Measurements from ENCODE around the gene ADAMTS14.

ADAMTS14 gene

DNA sequence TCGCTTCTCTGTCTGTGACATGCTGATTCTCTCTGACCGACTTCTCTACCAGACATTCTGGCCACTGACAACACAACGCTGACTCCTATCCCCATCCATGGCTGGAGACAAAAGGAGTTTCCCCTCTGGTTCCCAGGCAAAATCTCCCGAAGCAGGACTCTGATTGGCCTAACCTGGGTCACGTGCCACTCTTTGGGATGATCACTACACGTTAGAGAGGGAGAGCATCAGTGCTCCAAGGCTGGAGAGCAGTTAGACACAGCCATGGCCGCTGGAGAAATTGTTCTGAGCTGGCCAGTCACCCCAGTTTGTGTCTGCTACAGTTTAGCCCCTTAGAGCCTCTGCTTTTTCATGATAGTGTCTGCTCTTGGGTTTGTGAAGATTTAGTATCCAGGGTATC lies 38.9 kb downstream of the ADAMTS14 start:
- TF ChIP-seq, protein P1, sequence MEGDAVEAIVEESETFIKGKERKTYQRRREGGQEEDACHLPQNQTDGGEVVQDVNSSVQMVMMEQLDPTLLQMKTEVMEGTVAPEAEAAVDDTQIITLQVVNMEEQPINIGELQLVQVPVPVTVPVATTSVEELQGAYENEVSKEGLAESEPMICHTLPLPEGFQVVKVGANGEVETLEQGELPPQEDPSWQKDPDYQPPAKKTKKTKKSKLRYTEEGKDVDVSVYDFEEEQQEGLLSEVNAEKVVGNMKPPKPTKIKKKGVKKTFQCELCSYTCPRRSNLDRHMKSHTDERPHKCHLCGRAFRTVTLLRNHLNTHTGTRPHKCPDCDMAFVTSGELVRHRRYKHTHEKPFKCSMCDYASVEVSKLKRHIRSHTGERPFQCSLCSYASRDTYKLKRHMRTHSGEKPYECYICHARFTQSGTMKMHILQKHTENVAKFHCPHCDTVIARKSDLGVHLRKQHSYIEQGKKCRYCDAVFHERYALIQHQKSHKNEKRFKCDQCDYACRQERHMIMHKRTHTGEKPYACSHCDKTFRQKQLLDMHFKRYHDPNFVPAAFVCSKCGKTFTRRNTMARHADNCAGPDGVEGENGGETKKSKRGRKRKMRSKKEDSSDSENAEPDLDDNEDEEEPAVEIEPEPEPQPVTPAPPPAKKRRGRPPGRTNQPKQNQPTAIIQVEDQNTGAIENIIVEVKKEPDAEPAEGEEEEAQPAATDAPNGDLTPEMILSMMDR (IDR thresholded peaks at IDR 0.05; ENCODE audit: control extremely low read depth, extremely low read depth, low read depth, missing control alignments): no peak
- CTCF ChIA-PET: no interaction called here
- DNase-seq (ENCODE audit: extremely low spot score): no peak
- POLR2A ChIA-PET: no interaction called here

DNA sequence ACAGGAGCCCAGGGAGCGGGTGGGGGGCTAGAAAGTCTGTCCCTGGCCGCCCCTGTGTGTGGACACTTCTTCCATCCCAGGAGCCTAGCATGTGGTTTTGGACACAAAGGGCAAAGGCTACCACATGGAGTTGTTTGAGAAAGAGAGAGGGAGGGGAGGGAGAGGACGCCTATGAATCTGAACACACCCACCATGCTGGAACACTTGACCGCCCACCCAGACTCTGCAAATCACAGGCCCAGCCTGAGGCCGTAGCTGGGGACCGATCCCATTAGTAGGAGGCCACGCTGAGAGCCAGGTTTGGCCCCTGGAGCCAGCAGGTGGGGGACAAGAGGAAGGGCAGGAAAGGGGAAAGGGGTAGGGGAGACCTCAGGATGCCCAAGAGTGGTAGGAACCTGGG lies 39.6 kb downstream of the ADAMTS14 start:
- POLR2A ChIA-PET: no interaction called here
- CTCF ChIA-PET: no interaction called here
- no peak for DNase-seq (ENCODE audit: extremely low spot score)
- TF ChIP-seq, protein P1 (IDR thresholded peaks at IDR 0.05; ENCODE audit: control extremely low read depth, extremely low read depth, low read depth, missing control alignments): no peak

DNA sequence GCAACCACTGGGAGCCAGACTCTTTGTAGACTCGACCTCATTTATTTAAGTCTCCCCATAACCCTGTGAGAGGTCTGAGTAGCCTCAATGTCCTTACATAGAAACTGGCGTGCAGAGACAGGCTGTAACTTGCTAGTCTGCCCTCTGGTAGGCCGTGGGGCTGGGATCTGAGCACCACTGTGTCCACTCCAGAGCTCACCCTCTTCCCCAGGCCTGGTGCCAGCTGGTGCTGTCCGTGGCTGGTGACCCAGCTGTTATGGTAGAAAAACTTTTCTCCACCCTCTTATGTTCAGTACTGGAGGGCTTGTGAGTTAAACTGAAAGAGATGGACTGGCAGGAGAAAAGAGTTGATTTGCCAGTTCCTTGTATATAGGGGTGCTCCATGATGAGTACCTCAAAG lies 41.9 kb downstream of the ADAMTS14 start:
- DNase-seq (ENCODE audit: extremely low spot score): no peak
- POLR2A ChIA-PET: no interaction called here
- TF ChIP-seq, protein P1 (IDR thresholded peaks at IDR 0.05; ENCODE audit: control extremely low read depth, extremely low read depth, low read depth, missing control alignments): no peak
- CTCF ChIA-PET: interaction anchor here (1.3 kb wide), 1 partner anchor 11 kb away, joined by 3 read pairs; no protein-coding TSS in a partner anchor

DNA sequence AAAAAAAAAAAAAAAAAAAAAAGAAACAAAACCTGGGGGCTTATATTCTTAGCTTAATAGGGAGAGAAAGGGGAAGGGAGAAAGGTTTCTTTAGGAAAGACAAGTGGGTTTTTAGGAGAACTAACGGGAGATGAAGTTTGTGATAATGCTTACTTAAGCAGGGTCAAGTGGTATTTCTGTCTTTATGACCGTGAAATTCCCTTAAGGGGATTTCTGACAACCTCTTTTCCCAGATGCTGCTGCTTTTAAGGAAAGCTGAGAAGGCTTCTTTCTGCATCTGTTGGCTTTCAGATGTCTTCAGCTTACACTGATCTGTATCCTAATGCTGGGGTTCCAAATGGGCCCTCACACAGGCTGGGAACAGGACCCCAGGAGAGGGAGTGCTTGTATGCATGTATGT lies 42.6 kb downstream of the ADAMTS14 start:
- ChIA-PET POLR2A (no interaction called here), CTCF (interaction anchor here (1.1 to 1.4 kb wide), 4 partner anchors 12 to 42 kb away, joined by 3 to 6 read pairs (median 3); no protein-coding TSS in a partner anchor)
- TF ChIP-seq, protein P1 (IDR thresholded peaks at IDR 0.05; ENCODE audit: control extremely low read depth, extremely low read depth, low read depth, missing control alignments): no peak
- no peak for DNase-seq (ENCODE audit: extremely low spot score)

DNA sequence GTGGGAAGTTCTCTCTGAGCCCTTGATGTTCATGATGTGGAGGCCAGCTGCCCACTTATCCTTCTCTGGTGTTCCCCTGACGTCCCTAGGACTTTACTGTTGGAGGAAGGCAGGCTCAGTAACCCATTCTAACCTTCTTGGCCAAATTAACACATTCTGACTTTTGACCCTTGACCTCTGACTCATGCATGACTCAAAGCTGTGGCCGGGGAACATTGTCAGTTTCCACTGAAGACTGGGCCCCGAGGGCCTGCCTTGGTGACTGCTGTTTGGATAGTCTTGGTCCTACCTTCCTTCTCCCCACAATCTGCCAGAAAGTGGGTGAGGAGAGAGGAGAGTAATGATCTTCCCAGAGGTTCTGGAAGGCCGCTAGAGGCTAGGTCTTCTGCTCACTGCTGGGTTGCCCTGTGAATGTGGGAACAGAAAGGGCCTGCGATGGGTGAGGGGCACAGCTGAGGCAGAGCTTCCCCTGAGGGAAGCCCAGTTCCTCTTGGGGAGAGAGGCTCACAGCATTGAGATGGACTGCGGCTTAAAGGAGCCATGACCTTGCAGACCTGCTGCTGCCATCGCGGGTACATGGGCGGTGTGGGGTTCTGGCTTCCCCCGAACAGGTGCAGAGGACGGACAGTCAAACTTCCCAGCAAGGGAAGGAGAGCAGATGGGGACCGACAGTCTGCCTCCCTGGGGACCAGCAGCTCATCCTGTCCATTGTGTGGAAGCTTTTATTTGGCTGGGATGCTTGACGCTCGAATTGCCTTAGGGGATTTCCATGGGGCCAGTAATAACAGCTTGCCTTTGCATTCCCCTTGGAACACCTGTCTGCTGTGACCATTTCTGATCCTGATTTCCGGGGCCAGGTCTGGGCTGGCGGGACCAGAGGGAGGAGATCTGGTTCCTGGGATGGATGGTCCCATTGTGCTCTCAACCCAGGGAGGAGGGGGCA lies 43.8 kb downstream of the ADAMTS14 start:
- no peak for DNase-seq (ENCODE audit: extremely low spot score)
- TF ChIP-seq, protein P1 (IDR thresholded peaks at IDR 0.05; ENCODE audit: control extremely low read depth, extremely low read depth, low read depth, missing control alignments): no peak
- ChIA-PET CTCF (interaction anchor here (1.4 kb wide), 2 partner anchors 37 to 41 kb away, joined by 3 to 6 read pairs; no protein-coding TSS in a partner anchor), POLR2A (no interaction called here)

DNA sequence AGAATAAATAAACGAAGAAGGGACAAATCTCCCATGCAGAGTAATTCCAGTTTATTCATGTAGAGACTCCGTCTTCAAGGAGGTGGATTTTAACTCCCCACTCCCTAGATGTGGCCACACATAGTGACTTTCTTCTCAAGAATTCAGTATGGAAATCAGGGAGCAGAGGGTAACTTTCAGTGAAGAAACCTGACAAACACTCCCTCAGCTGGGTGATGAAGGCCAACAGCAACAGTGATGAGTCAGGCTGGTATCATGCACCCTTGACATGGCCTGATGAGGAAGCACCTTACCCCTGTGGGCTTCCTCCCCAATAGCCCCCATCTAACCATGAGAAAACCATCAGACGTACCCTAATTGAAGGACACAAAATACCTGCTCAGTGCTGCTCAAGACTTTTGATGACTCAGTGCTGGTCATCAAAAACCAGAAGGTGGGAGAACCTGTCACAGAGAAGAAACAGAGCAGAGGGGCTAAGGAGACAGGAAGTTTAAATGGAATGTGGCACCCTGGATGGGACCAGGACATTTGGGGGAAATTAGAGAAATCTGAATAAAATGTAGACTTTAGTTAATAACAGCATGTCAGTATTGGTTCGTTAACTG lies 50.6 kb downstream of the ADAMTS14 start:
- POLR2A ChIA-PET: no interaction called here
- TF ChIP-seq, protein P1 (IDR thresholded peaks at IDR 0.05; ENCODE audit: control extremely low read depth, extremely low read depth, low read depth, missing control alignments): no peak
- no peak for DNase-seq (ENCODE audit: extremely low spot score)
- CTCF ChIA-PET: interaction anchor here (1.1 kb wide), 1 partner anchor 16 kb away, joined by 3 read pairs; no protein-coding TSS in a partner anchor
